GM23338 (cell line): ENCODE results near the gene JARID2. TPM values are rescaled to one million over a fixed set of nuclear protein-coding genes. Genes with fewer than 3 reads are reported as not detected.

ENCODE experiments used
- ATAC-seq: fragments of 200-7000 bp; cut with Tn5 transposase; 3 replicates; pipeline ENCODE4 v1.9.1; 2020
- DNase-seq: peaks from one replicate; pipeline ENCODE4 v3.0.0-alpha.2; 2015; ENCODE audit warnings: low spot score
- H2AFZ ChIP-seq: fragments of 200-600 bp; sonication (generic); 2 replicates; pipeline ENCODE4 v1.8.0; 2016; ENCODE audit warnings: antibody characterized with exemption, mild to moderate bottlenecking, moderate library complexity
- H3F3A ChIP-seq: fragments of 200-600 bp; sonication (generic); replicated peaks from 2 replicates; pipeline ENCODE4 v1.8.0; 2017; ENCODE audit warnings: antibody characterized with exemption, mixed run types, low read depth
- H3K27ac ChIP-seq: fragments of 200-600 bp; sonication (generic); 2 replicates; pipeline ENCODE4 v1.6.1; 2016; ENCODE audit warnings: low read depth
- H3K27me3 ChIP-seq: fragments of 200-600 bp; sonication (generic); 2 replicates; pipeline ENCODE4 v1.8.0; 2016; ENCODE audit warnings: mild to moderate bottlenecking, mixed run types, moderate library complexity; ENCODE audit not compliant: insufficient read depth
- H3K36me3 ChIP-seq: fragments of 200-600 bp; sonication (generic); 2 replicates; pipeline ENCODE4 v1.8.0; 2016; ENCODE audit warnings: mild to moderate bottlenecking; ENCODE audit not compliant: insufficient read depth
- H3K4me1 ChIP-seq: fragments of 200-600 bp; sonication (generic); 2 replicates; pipeline ENCODE4 v1.8.0; 2016; ENCODE audit warnings: mild to moderate bottlenecking, moderate library complexity; ENCODE audit not compliant: insufficient read depth
- H3K4me2 ChIP-seq: fragments of 200-600 bp; sonication (generic); 2 replicates; pipeline ENCODE4 v1.7.1; 2017; ENCODE audit warnings: mixed run types
- H3K4me3 ChIP-seq: fragments of 200-600 bp; sonication (generic); 2 replicates; pipeline ENCODE4 v1.6.1; 2016; ENCODE audit warnings: mixed run types
- H3K79me2 ChIP-seq: fragments of 200-600 bp; sonication (generic); replicated peaks from 2 replicates; pipeline ENCODE4 v1.8.0; 2017; ENCODE audit warnings: mild to moderate bottlenecking; ENCODE audit not compliant: insufficient read depth
- H3K9me2 ChIP-seq: fragments of 200-600 bp; sonication (generic); 2 replicates; pipeline ENCODE4 v1.8.0; 2017; ENCODE audit not compliant: insufficient read depth
- H4K20me1 ChIP-seq: fragments of 200-600 bp; sonication (generic); replicated peaks from 2 replicates; pipeline ENCODE4 v1.8.0; 2017; ENCODE audit warnings: mild to moderate bottlenecking; ENCODE audit not compliant: insufficient read depth
- H3K27ac Mint-ChIP-seq: 2 replicates; pipeline ENCODE4 v1.8.0; 2020; ENCODE audit warnings: inconsistent platforms, mild to moderate bottlenecking, moderate library complexity, mixed read lengths
- H3K27me3 Mint-ChIP-seq: 3 replicates; pipeline ENCODE4 v1.8.0; 2022; ENCODE audit warnings: low read depth, mild to moderate bottlenecking, moderate library complexity, mixed read lengths, inconsistent platforms; ENCODE audit not compliant: insufficient read depth, poor library complexity
- H3K36me3 Mint-ChIP-seq: 3 replicates; pipeline ENCODE4 v1.8.0; 2021; ENCODE audit warnings: low read depth, mild to moderate bottlenecking, inconsistent platforms, moderate library complexity, mixed read lengths
- H3K4me1 Mint-ChIP-seq: 3 replicates; pipeline ENCODE4 v1.8.0; 2020; ENCODE audit warnings: mild to moderate bottlenecking, inconsistent platforms, mixed read lengths
- H3K4me3 Mint-ChIP-seq: 3 replicates; pipeline ENCODE4 v1.8.0; 2021; ENCODE audit warnings: moderate library complexity, mild to moderate bottlenecking, inconsistent platforms, mixed read lengths
- H3K9me3 Mint-ChIP-seq: 3 replicates; pipeline ENCODE4 v1.8.0; 2020; ENCODE audit warnings: moderate library complexity, mild to moderate bottlenecking, inconsistent platforms, mixed read lengths
- CREB1 ChIP-seq: fragments of 250-450 bp; sonication (Bioruptor Pico); IDR thresholded peaks from 2 replicates; pipeline ENCODE4 v1.5.0; 2020; ENCODE audit warnings: low read depth, mild to moderate bottlenecking, moderate library complexity
- CTCF ChIP-seq, 2 experiments: fragments of 200-600 bp in 1 of 2; sonication (generic) in 1 of 2; conservative IDR thresholded peaks; 2 replicates each; pipeline versions ENCODE4 v1.5.1 to v1.6.1; 2016 to 2017; ENCODE audit warnings: antibody characterized with exemption in 2 of 2, low read depth in 2 of 2, mild to moderate bottlenecking in 2 of 2, moderate library complexity in 1 of 2
- ETS1 ChIP-seq: IDR thresholded peaks from 2 replicates; pipeline ENCODE4 v1.6.1; 2016; ENCODE audit warnings: antibody characterized with exemption
- EZH2 ChIP-seq: fragments of 200-600 bp; sonication (generic); IDR thresholded peaks from one replicate; pipeline ENCODE4 v1.8.0; 2017; ENCODE audit warnings: antibody characterized with exemption, mild to moderate bottlenecking, low read depth; ENCODE audit not compliant: unreplicated experiment
- EZH2phosphoT487 ChIP-seq: fragments of 200-600 bp; sonication (generic); IDR thresholded peaks from one replicate; pipeline ENCODE4 v1.8.1; 2018; ENCODE audit warnings: antibody characterized with exemption; ENCODE audit not compliant: unreplicated experiment
- JUNB ChIP-seq: IDR thresholded peaks from one replicate; pipeline ENCODE4 v1.6.1; 2016; ENCODE audit warnings: antibody characterized with exemption; ENCODE audit not compliant: unreplicated experiment
- NANOG ChIP-seq: IDR thresholded peaks from 2 replicates; pipeline ENCODE4 v1.6.1; 2016; ENCODE audit warnings: antibody characterized with exemption, borderline replicate concordance
- POLR2AphosphoS5 ChIP-seq: IDR thresholded peaks from 2 replicates; pipeline ENCODE4 v1.6.1; 2016; ENCODE audit warnings: antibody characterized with exemption, low read depth
- STAT1 ChIP-seq: IDR thresholded peaks from one replicate; pipeline ENCODE4 v1.6.1; 2016; ENCODE audit warnings: antibody characterized with exemption; ENCODE audit not compliant: unreplicated experiment
- ZNF114 ChIP-seq: fragments of 250-450 bp; sonication (Bioruptor Pico); IDR thresholded peaks from 2 replicates; pipeline ENCODE4 v1.5.0; 2020; ENCODE audit warnings: mild to moderate bottlenecking, moderate library complexity
- ZNF331 ChIP-seq: fragments of 250-450 bp; sonication (Bioruptor Pico); IDR thresholded peaks from 2 replicates; pipeline ENCODE4 v1.5.0; 2020; ENCODE audit warnings: low read depth, mild to moderate bottlenecking, moderate library complexity
- ZNF462 ChIP-seq: fragments of 250-450 bp; sonication (Bioruptor Pico); IDR thresholded peaks from 2 replicates; pipeline ENCODE4 v1.5.0; 2020; ENCODE audit warnings: mild to moderate bottlenecking, moderate library complexity
- polyA plus RNA-seq: library from polyadenylated mRNA; unstranded; fragments of >200 nt; fragmentation: Nextera tagmentation; extraction: Ambion mirVana; gene quantifications from 2 replicates; pipeline ENCODE4 v1.2.1, GENCODE V29; 2016
- total RNA-seq: library from RNA; depleted of rRNA; stranded (reverse); fragments of >200 nt; shearing (Covaris generic); gene quantifications from 2 replicates; pipeline ENCODE4 v1.2.3, GENCODE V29; 2014
- TF ChIP-seq, protein P1 (sequence below): IDR thresholded peaks from one replicate; pipeline ENCODE4 v1.6.1; 2018; ENCODE audit warnings: antibody characterized with exemption; ENCODE audit not compliant: unreplicated experiment

Gene JARID2
- total and polyA plus RNA-seq, 2 experiments from 2014 or later = 92.8 to 196 TPM

DNA sequence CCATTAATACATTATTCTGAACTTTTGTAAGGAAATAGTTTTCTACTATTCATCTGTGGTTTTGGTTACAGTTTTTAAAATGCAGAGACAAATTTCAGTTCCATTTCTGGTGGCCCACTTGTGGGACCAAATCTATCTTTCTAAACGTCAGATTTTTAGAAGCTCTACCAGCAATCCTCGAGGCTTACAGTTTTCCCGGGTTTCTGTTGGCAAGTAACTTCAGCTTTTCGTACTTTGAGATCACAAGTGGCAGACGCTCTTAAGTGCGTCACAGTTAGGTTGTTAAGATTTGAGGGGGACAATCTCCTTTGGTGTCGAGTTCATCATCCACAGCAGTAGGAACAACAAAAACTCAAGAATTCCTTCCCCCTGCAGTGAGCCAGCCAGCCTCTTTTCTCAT lies 60.0 kb downstream of the JARID2 start:
- peaks cover 81% of the 10 kb centered on the region for H3K4me1 Mint-ChIP-seq
- H3K4me1 ChIP-seq = peaks cover 97% of the 10 kb centered on the region
- ATAC-seq (no peak), DNase-seq (no peak)
- no peaks in the 10 kb centered on the region for H3K9me2 ChIP-seq
- H3K27ac Mint-ChIP-seq = no peak overlapping the region
- peaks cover 11% of the 10 kb centered on the region; the same call in 2 of the 3 replicates for H3K36me3 Mint-ChIP-seq
- H3F3A ChIP-seq = peaks cover 38% of the 10 kb centered on the region
- no peaks in the 10 kb centered on the region for H3K9me3 Mint-ChIP-seq
- no peak overlapping the region for H3K4me3 Mint-ChIP-seq
- H3K27me3 ChIP-seq = no peaks in the 10 kb centered on the region
- peak overlapping the region; percentile 5; the same call in 1 of the 2 replicates for H3K27ac ChIP-seq
- peak overlapping the region; percentile 59 for H3K4me2 ChIP-seq
- H2AFZ ChIP-seq = no peak overlapping the region
- no peak overlapping the region for H3K4me3 ChIP-seq
- peaks cover 100% of the 10 kb centered on the region for H3K79me2 ChIP-seq
- H4K20me1 ChIP-seq = peaks cover 97% of the 10 kb centered on the region
- peaks cover 29% of the 10 kb centered on the region for H3K27me3 Mint-ChIP-seq
- TF ChIP-seq ZNF462 = no peak
- TF ChIP-seq ETS1 = no peak
- no peak for TF ChIP-seq CREB1 (CRISPR knock-in tag)
- no peak for TF ChIP-seq CTCF (conservative IDR thresholded peaks at IDR 0.05; ENCODE audit: low read depth in 2 of 2)
- no peak for TF ChIP-seq EZH2
- TF ChIP-seq NANOG = no peak
- TF ChIP-seq, protein P1, sequence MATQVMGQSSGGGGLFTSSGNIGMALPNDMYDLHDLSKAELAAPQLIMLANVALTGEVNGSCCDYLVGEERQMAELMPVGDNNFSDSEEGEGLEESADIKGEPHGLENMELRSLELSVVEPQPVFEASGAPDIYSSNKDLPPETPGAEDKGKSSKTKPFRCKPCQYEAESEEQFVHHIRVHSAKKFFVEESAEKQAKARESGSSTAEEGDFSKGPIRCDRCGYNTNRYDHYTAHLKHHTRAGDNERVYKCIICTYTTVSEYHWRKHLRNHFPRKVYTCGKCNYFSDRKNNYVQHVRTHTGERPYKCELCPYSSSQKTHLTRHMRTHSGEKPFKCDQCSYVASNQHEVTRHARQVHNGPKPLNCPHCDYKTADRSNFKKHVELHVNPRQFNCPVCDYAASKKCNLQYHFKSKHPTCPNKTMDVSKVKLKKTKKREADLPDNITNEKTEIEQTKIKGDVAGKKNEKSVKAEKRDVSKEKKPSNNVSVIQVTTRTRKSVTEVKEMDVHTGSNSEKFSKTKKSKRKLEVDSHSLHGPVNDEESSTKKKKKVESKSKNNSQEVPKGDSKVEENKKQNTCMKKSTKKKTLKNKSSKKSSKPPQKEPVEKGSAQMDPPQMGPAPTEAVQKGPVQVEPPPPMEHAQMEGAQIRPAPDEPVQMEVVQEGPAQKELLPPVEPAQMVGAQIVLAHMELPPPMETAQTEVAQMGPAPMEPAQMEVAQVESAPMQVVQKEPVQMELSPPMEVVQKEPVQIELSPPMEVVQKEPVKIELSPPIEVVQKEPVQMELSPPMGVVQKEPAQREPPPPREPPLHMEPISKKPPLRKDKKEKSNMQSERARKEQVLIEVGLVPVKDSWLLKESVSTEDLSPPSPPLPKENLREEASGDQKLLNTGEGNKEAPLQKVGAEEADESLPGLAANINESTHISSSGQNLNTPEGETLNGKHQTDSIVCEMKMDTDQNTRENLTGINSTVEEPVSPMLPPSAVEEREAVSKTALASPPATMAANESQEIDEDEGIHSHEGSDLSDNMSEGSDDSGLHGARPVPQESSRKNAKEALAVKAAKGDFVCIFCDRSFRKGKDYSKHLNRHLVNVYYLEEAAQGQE = no peak
- TF ChIP-seq STAT1 = no peak
- no peak for TF ChIP-seq JUNB
- no peak for TF ChIP-seq ZNF331
- TF ChIP-seq EZH2phosphoT487 = no peak
- TF ChIP-seq POLR2AphosphoS5 = no peak
- no peak for TF ChIP-seq ZNF114 (CRISPR knock-in tag)
- H3K36me3 ChIP-seq = no peaks in the 10 kb centered on the region
